ENCODE measurements around the gene STMND1.

Gene STMND1

GRCh38 chr6:17083397-17083796 lies 18.5 kb upstream of the STMND1 start:
- Histone ChIP-seq H3K9me3 (ENCODE audit: control insufficient read depth, insufficient read depth, low read length) (no peaks in the 10 kb centered on the region), H3K4me1 (ENCODE audit: insufficient read depth, low read length) (no peaks in the 10 kb centered on the region), H3K9ac (ENCODE audit: low read depth, low read length) (no peak overlapping the region), H3K36me3 (ENCODE audit: insufficient read depth, low read length) (no peaks in the 10 kb centered on the region)

GRCh38 chr6:17086469-17086868 lies 15.4 kb upstream of the STMND1 start:
- no peaks in the 10 kb centered on the region for H3K9me3 ChIP-seq (ENCODE audit: control insufficient read depth, insufficient read depth, low read length)
- no peak overlapping the region for H3K9ac ChIP-seq (ENCODE audit: low read depth, low read length)
- H3K4me1 ChIP-seq (ENCODE audit: insufficient read depth, low read length) = no peaks in the 10 kb centered on the region
- no peaks in the 10 kb centered on the region for H3K36me3 ChIP-seq (ENCODE audit: insufficient read depth, low read length)

GRCh38 chr6:17088091-17088611 lies 13.7 kb upstream of the STMND1 start:
- Histone ChIP-seq H3K36me3 (ENCODE audit: insufficient read depth, low read length) (no peaks in the 10 kb centered on the region), H3K4me1 (ENCODE audit: insufficient read depth, low read length) (no peaks in the 10 kb centered on the region), H3K9me3 (ENCODE audit: control insufficient read depth, insufficient read depth, low read length) (no peaks in the 10 kb centered on the region), H3K9ac (ENCODE audit: low read depth, low read length) (no peak overlapping the region)

GRCh38 chr6:17091122-17091521 lies 10.7 kb upstream of the STMND1 start:
- no peaks in the 10 kb centered on the region for H3K9me3 ChIP-seq (ENCODE audit: control insufficient read depth, insufficient read depth, low read length)
- peaks cover 3% of the 10 kb centered on the region for H3K4me1 ChIP-seq (ENCODE audit: insufficient read depth, low read length)
- H3K36me3 ChIP-seq (ENCODE audit: insufficient read depth, low read length) = no peaks in the 10 kb centered on the region
- H3K9ac ChIP-seq (ENCODE audit: low read depth, low read length) = no peak overlapping the region

- Histone ChIP-seq H3K36me3 (ENCODE audit: insufficient read depth, low read length) (no peaks in the 10 kb centered on the region), H3K9me3 (ENCODE audit: control insufficient read depth, insufficient read depth, low read length) (no peaks in the 10 kb centered on the region), H3K9ac (ENCODE audit: low read depth, low read length) (no peak overlapping the region), H3K4me1 (ENCODE audit: insufficient read depth, low read length) (peaks cover 10% of the 10 kb centered on the region)
Observed at GRCh38 chr6:17093686-17094085, 8.2 kb upstream of the STMND1 start.

GRCh38 chr6:17096096-17096495 lies 5.8 kb upstream of the STMND1 start:
- H3K9me3 ChIP-seq (ENCODE audit: control insufficient read depth, insufficient read depth, low read length) = no peaks in the 10 kb centered on the region
- no peaks in the 10 kb centered on the region for H3K36me3 ChIP-seq (ENCODE audit: insufficient read depth, low read length)
- no peak overlapping the region for H3K9ac ChIP-seq (ENCODE audit: low read depth, low read length)
- peaks cover 10% of the 10 kb centered on the region for H3K4me1 ChIP-seq (ENCODE audit: insufficient read depth, low read length)

- Histone ChIP-seq H3K9me3 (ENCODE audit: control insufficient read depth, insufficient read depth, low read length) (no peaks in the 10 kb centered on the region), H3K36me3 (ENCODE audit: insufficient read depth, low read length) (no peaks in the 10 kb centered on the region), H3K9ac (ENCODE audit: low read depth, low read length) (no peak overlapping the region), H3K4me1 (ENCODE audit: insufficient read depth, low read length) (peaks cover 10% of the 10 kb centered on the region)
Observed at GRCh38 chr6:17096652-17097051, 5.2 kb upstream of the STMND1 start.

GRCh38 chr6:17097982-17098381 lies 3.9 kb upstream of the STMND1 start:
- H3K9me3 ChIP-seq (ENCODE audit: control insufficient read depth, insufficient read depth, low read length) = no peaks in the 10 kb centered on the region
- H3K4me1 ChIP-seq (ENCODE audit: insufficient read depth, low read length) = peaks cover 10% of the 10 kb centered on the region
- no peaks in the 10 kb centered on the region for H3K36me3 ChIP-seq (ENCODE audit: insufficient read depth, low read length)
- no peak overlapping the region for H3K9ac ChIP-seq (ENCODE audit: low read depth, low read length)

- no peaks in the 10 kb centered on the region for H3K36me3 ChIP-seq (ENCODE audit: insufficient read depth, low read length)
- peaks cover 10% of the 10 kb centered on the region for H3K4me1 ChIP-seq (ENCODE audit: insufficient read depth, low read length)
- no peaks in the 10 kb centered on the region for H3K9me3 ChIP-seq (ENCODE audit: control insufficient read depth, insufficient read depth, low read length)
- no peak overlapping the region for H3K9ac ChIP-seq (ENCODE audit: low read depth, low read length)
Observed at GRCh38 chr6:17098538-17098937, 3.3 kb upstream of the STMND1 start.

GRCh38 chr6:17099401-17100059 lies 2.3 kb upstream of the STMND1 start:
- Histone ChIP-seq H3K36me3 (ENCODE audit: insufficient read depth, low read length) (no peaks in the 10 kb centered on the region), H3K9me3 (ENCODE audit: control insufficient read depth, insufficient read depth, low read length) (no peaks in the 10 kb centered on the region), H3K9ac (ENCODE audit: low read depth, low read length) (no peak overlapping the region), H3K4me1 (ENCODE audit: insufficient read depth, low read length) (peaks cover 10% of the 10 kb centered on the region)

- H3K9me3 ChIP-seq (ENCODE audit: control insufficient read depth, insufficient read depth, low read length) = no peaks in the 10 kb centered on the region
- H3K4me1 ChIP-seq (ENCODE audit: insufficient read depth, low read length) = peaks cover 10% of the 10 kb centered on the region
- no peak overlapping the region for H3K9ac ChIP-seq (ENCODE audit: low read depth, low read length)
- no peaks in the 10 kb centered on the region for H3K36me3 ChIP-seq (ENCODE audit: insufficient read depth, low read length)
Observed at GRCh38 chr6:17100806-17101205, 1.0 kb upstream of the STMND1 start.

- no peaks in the 10 kb centered on the region for H3K36me3 ChIP-seq (ENCODE audit: insufficient read depth, low read length)
- peak overlapping the region; percentile 58 for H3K9ac ChIP-seq (ENCODE audit: low read depth, low read length)
- H3K9me3 ChIP-seq (ENCODE audit: control insufficient read depth, insufficient read depth, low read length) = no peaks in the 10 kb centered on the region
- no peaks in the 10 kb centered on the region; the same call in 1 of the 2 replicates for H3K4me1 ChIP-seq (ENCODE audit: insufficient read depth, low read length)
Observed at GRCh38 chr6:17102258-17102870, 514 bp downstream of the STMND1 start.

- Histone ChIP-seq H3K9ac (ENCODE audit: low read depth, low read length) (no peak overlapping the region), H3K36me3 (ENCODE audit: insufficient read depth, low read length) (no peaks in the 10 kb centered on the region), H3K9me3 (ENCODE audit: control insufficient read depth, insufficient read depth, low read length) (no peaks in the 10 kb centered on the region), H3K4me1 (ENCODE audit: insufficient read depth, low read length) (no peaks in the 10 kb centered on the region; the same call in 1 of the 2 replicates)
Observed at GRCh38 chr6:17103715-17104114, 1.9 kb downstream of the STMND1 start.

- H3K4me1 ChIP-seq (ENCODE audit: insufficient read depth, low read length) = no peaks in the 10 kb centered on the region
- H3K9ac ChIP-seq (ENCODE audit: low read depth, low read length) = no peak overlapping the region
- no peaks in the 10 kb centered on the region for H3K9me3 ChIP-seq (ENCODE audit: control insufficient read depth, insufficient read depth, low read length)
- no peaks in the 10 kb centered on the region for H3K36me3 ChIP-seq (ENCODE audit: insufficient read depth, low read length)
Observed at GRCh38 chr6:17107863-17108262, 6.0 kb downstream of the STMND1 start.
